Dermis blood vessel endothelial cell (primary cell): ENCODE data around the gene CACNA2D4. TPM values are rescaled to one million over a fixed set of nuclear protein-coding genes. Genes with fewer than 3 reads are reported as not detected.

Source experiments
- DNase-seq: peaks from one replicate; pipeline ENCODE4 v3.0.0; 2010
- total RNA-seq: library from RNA; depleted of rRNA; stranded (reverse); fragments of >200 nt; gene quantifications from 2 replicates; pipeline ENCODE4 v1.2.3, GENCODE V29; 2014

CACNA2D4 gene
- total RNA-seq, 1 donor from 2014 or later: 0.17 TPM

GRCh38 chr12:1799051-1799881, 119.2 kb downstream of the CACNA2D4 start:
- DNase-seq: no peak

- DNase-seq: no peak
Measured at GRCh38 chr12:1798641-1799020, 119.8 kb downstream of the CACNA2D4 start.

- DNase-seq: no peak
Measured at GRCh38 chr12:1797991-1798640, 120.3 kb downstream of the CACNA2D4 start.

- no peak for DNase-seq
Measured at GRCh38 chr12:1797011-1797901, 121.2 kb downstream of the CACNA2D4 start.

GRCh38 chr12:1796515-1797010, 121.9 kb downstream of the CACNA2D4 start:
- peak; percentile 24 for DNase-seq

GRCh38 chr12:1795785-1796514, 122.5 kb downstream of the CACNA2D4 start:
- peak; percentile 92 for DNase-seq

GRCh38 chr12:1795221-1795784, 123.1 kb downstream of the CACNA2D4 start:
- DNase-seq: no peak

GRCh38 chr12:1794440-1795090, 123.9 kb downstream of the CACNA2D4 start:
- no peak for DNase-seq

- DNase-seq: no peak
Measured at GRCh38 chr12:1793426-1794210, 124.8 kb downstream of the CACNA2D4 start.

- no peak for DNase-seq
Measured at GRCh38 chr12:1792406-1792805, 126.0 kb downstream of the CACNA2D4 start.

- peak; percentile 85 for DNase-seq
Measured at GRCh38 chr12:1791104-1791841, 127.2 kb downstream of the CACNA2D4 start.

GRCh38 chr12:1790444-1790843, 128.0 kb downstream of the CACNA2D4 start:
- DNase-seq: no peak

GRCh38 chr12:1787714-1788113, 130.7 kb downstream of the CACNA2D4 start:
- DNase-seq: no peak

- no peak for DNase-seq
Measured at GRCh38 chr12:1782215-1782614, 136.2 kb downstream of the CACNA2D4 start.

GRCh38 chr12:1781772-1782171, 136.7 kb downstream of the CACNA2D4 start:
- no peak for DNase-seq

- peak; percentile 87 for DNase-seq
Measured at GRCh38 chr12:1779783-1780182, 138.7 kb downstream of the CACNA2D4 start.

- no peak for DNase-seq
Measured at GRCh38 chr12:1778911-1779310, 139.5 kb downstream of the CACNA2D4 start.

- DNase-seq: peak; percentile 23
Measured at GRCh38 chr12:1777798-1778197, 140.7 kb downstream of the CACNA2D4 start.

GRCh38 chr12:1776170-1776921, 142.1 kb downstream of the CACNA2D4 start:
- DNase-seq: peak; percentile 52
